GM12878 (cell line): Measurements from ENCODE around the gene ISCU. TPM values are rescaled to one million over a fixed set of nuclear protein-coding genes. Genes with fewer than 3 reads are reported as not detected.

Experiments used
- ATAC-seq: fragments of 200-7000 bp; cut with Tn5 transposase; 3 replicates; pipeline ENCODE4 v1.9.1; 2020; ENCODE audit warnings: mild to moderate bottlenecking, moderate library complexity
- BruUV-seq: library from RNA; stranded (reverse); fragments of 400-500 nt; replicated peaks from 2 replicates; lab custom pipeline; 2021; lab: Mats Ljungman, UMichigan
- CTCF ChIA-PET: fragments of 300-600 bp; sonication (Branson Sonifier 250); formaldehyde crosslinking; extraction: SDS; loops from one replicate; lab custom pipeline; 2021; ENCODE audit warnings: inconsistent platforms; lab: Yijun Ruan, JAX
- POLR2A ChIA-PET: fragments of 350-600 bp; formaldehyde crosslinking; extraction: SDS; loops from one replicate; lab custom pipeline; 2021; ENCODE audit warnings: inconsistent platforms; lab: Charles Lee
- RAD21 ChIA-PET: fragments of 300-600 bp; sonication (Branson Sonifier 250); formaldehyde crosslinking; loops from one replicate; lab custom pipeline; 2023; ENCODE audit warnings: antibody characterized with exemption; ENCODE audit not compliant: unreplicated experiment; lab: Charles Lee
- SMC1A ChIA-PET: fragments of 300-600 bp; sonication (Branson Sonifier 250); formaldehyde crosslinking; loops from one replicate; lab custom pipeline; 2023; ENCODE audit not compliant: unreplicated experiment, uncharacterized antibody; lab: Charles Lee
- DNase-seq: peaks from one replicate; pipeline ENCODE4 v3.0.0-alpha.2; 2011; ENCODE audit warnings: low read depth, low spot score
- FAIRE-seq: peaks from 3 replicates; lab custom pipeline; 2011; peaks lifted over from hg19 to GRCh38; lab: Jason Lieb, UNC
- H2AFZ ChIP-seq: 2 replicates; pipeline ENCODE4 v1.6.0; 2011; ENCODE audit warnings: low read depth, low read length, control low read depth; ENCODE audit not compliant: control insufficient read depth
- H3K27ac ChIP-seq: 2 replicates; pipeline ENCODE4 v1.5.1; 2011; ENCODE audit warnings: control low read depth; ENCODE audit not compliant: control insufficient read depth, insufficient read depth
- H3K27me3 ChIP-seq, 2 experiments: replicated peaks in 1 of 2; 2 replicates each; pipeline versions ENCODE4 v1.6.0 to v1.6.1; 2011; ENCODE audit warnings: low read length in 1 of 2; ENCODE audit not compliant: control insufficient read depth in 2 of 2, insufficient read depth in 2 of 2
- H3K36me3 ChIP-seq, 2 experiments: 2 replicates each; pipeline ENCODE4 v1.5.1; 2011; ENCODE audit warnings: low read length in 1 of 2; ENCODE audit not compliant: control insufficient read depth in 2 of 2, insufficient read depth in 2 of 2
- H3K4me1 ChIP-seq: 2 replicates; pipeline ENCODE4 v1.6.1; 2011; ENCODE audit warnings: mild to moderate bottlenecking, low read length, moderate library complexity, mixed read lengths; ENCODE audit not compliant: control insufficient read depth, insufficient read depth
- H3K4me2 ChIP-seq: 2 replicates; pipeline ENCODE4 v1.6.0; 2011; ENCODE audit warnings: control low read depth; ENCODE audit not compliant: control insufficient read depth, insufficient read depth
- H3K4me3 ChIP-seq: fragments of 200-600 bp; sonication (generic); 2 replicates; pipeline ENCODE4 v1.5.1; 2016
- H3K79me2 ChIP-seq: 2 replicates; pipeline ENCODE4 v1.6.0; 2011; ENCODE audit warnings: low read length; ENCODE audit not compliant: control insufficient read depth, insufficient read depth
- H3K9ac ChIP-seq: 2 replicates; pipeline ENCODE4 v1.8.0; 2011; ENCODE audit warnings: low read length, control low read depth, mixed read lengths; ENCODE audit not compliant: control insufficient read depth, insufficient read depth
- H3K9me3 ChIP-seq: replicated peaks from 3 replicates; pipeline ENCODE4 v1.5.1; 2011; ENCODE audit warnings: mild to moderate bottlenecking, low read length; ENCODE audit not compliant: control insufficient read depth, insufficient read depth
- H4K20me1 ChIP-seq: 2 replicates; pipeline ENCODE4 v1.6.0; 2011; ENCODE audit not compliant: control insufficient read depth, insufficient read depth
- CREB1 ChIP-seq: IDR thresholded peaks from 2 replicates; pipeline ENCODE4 v1.6.1; 2012; ENCODE audit warnings: low read depth, mild to moderate bottlenecking, inconsistent platforms
- EZH2 ChIP-seq: IDR thresholded peaks from 2 replicates; pipeline ENCODE4 v1.6.1; 2012; ENCODE audit warnings: low read depth, mild to moderate bottlenecking, control low read depth, inconsistent platforms, low read length, borderline replicate concordance; ENCODE audit not compliant: control insufficient read depth
- MAX ChIP-seq: IDR thresholded peaks from 2 replicates; pipeline ENCODE4 v1.6.1; 2012; ENCODE audit warnings: low read depth, low read length, improper control_type of control experiment
- NFYA ChIP-seq: IDR thresholded peaks from 2 replicates; pipeline ENCODE4 v1.6.1; 2011; ENCODE audit warnings: low read depth, mild to moderate bottlenecking, low read length, improper control_type of control experiment, borderline replicate concordance
- POLR2AphosphoS5 ChIP-seq: IDR thresholded peaks from 2 replicates; pipeline ENCODE4 v1.6.1; 2011; ENCODE audit warnings: mild to moderate bottlenecking, low read length, inconsistent platforms
- RAD21 ChIP-seq: IDR thresholded peaks from 2 replicates; pipeline ENCODE4 v1.6.1; 2011; ENCODE audit warnings: mild to moderate bottlenecking, low read depth, low read length, moderate library complexity; ENCODE audit not compliant: insufficient read depth
- SIX5 ChIP-seq: IDR thresholded peaks from 2 replicates; pipeline ENCODE4 v1.6.1; 2011; ENCODE audit warnings: mild to moderate bottlenecking, low read depth, low read length, moderate library complexity; ENCODE audit not compliant: severe bottlenecking
- USF1 ChIP-seq: IDR thresholded peaks from 2 replicates; pipeline ENCODE4 v1.6.1; 2011; ENCODE audit warnings: borderline replicate concordance, low read depth, mild to moderate bottlenecking, moderate library complexity, mixed read lengths, low read length; ENCODE audit not compliant: insufficient read depth; ENCODE audit errors: extremely low read length
- ZSCAN29 ChIP-seq: fragments of 450-650 bp; IDR thresholded peaks from 2 replicates; pipeline ENCODE4 v1.6.1; 2017; ENCODE audit warnings: mild to moderate bottlenecking, moderate library complexity
- WGBS: methylation state at CpG from one replicate; pipeline ENCODE4 v1.1.6; 2016; ENCODE audit warnings: low lambda C conversion rate; ENCODE audit not compliant: insufficient replicate concordance, insufficient coverage; ENCODE audit errors: missing lambda C conversion rate; 5-methylcytosine and 5-hydroxymethylcytosine counted together
- in situ Hi-C: fragments of 300-500 bp; cut with MboI; formaldehyde crosslinking; loops from 9 replicates; pipeline ENCODE4 v1.14.3; 2018; ENCODE audit warnings: mixed read lengths
- intact Hi-C: fragments of 100-400 bp; cut with micrococcal nuclease; formaldehyde crosslinking; loops from one replicate; pipeline ENCODE4 v1.14.2; 2022; ENCODE audit not compliant: unreplicated experiment
- polyA plus RNA-seq, 11 experiments: library from polyadenylated mRNA; depleted of rRNA in 4 of 11; unstranded in 6 of 11; stranded (reverse) in 5 of 11; fragments of >200 nt; fragmentation: Nextera tagmentation in 4 of 11; fragmentation: Illumina TruSeq in 1 of 11; extraction: Ambion mirVana in 4 of 11; extraction: Trizol in 1 of 11; gene quantifications; 1 replicate in 1 of 11; 2 replicates in 10 of 11; pipeline versions ENCODE4 v1.2.1 to v1.2.3, GENCODE V29; 2011 to 2016; ENCODE audit warnings: inconsistent platforms in 2 of 11, missing spikeins in 2 of 11, low read depth in 1 of 11
- total RNA-seq, 4 experiments: library from RNA; depleted of rRNA in 3 of 4; stranded (reverse); fragments of >200 nt in 3 of 4; fragmentation: Illumina TruSeq in 1 of 4; extraction: Trizol in 1 of 4; gene quantifications; 2 replicates each; pipeline versions ENCODE4 v1.2.1 to v1.2.3, GENCODE V29; 2013 to 2021

ISCU gene
- total and polyA plus RNA-seq, 10 of the 15 experiments (the other 5 are each of a cell fraction or from before 2014, with no cell fraction given) = 32.8 to 260 (median 127) TPM

GRCh38 chr12:108589028-108589839 lies 26.8 kb downstream of the ISCU start:
- FAIRE-seq = no peak
- H3K4me3 ChIP-seq = no peak overlapping the region
- RAD21 ChIA-PET = no interaction called here
- SMC1A ChIA-PET = interaction anchor here (0.9 kb wide), 1 partner anchor 13 kb away, joined by 4 read pairs; no protein-coding TSS in a partner anchor
- CTCF ChIA-PET = interaction anchor here (1.4 kb wide), 1 partner anchor 15 kb away, joined by 3 read pairs; no protein-coding TSS in a partner anchor
- H4K20me1 ChIP-seq = no peaks in the 10 kb centered on the region
- no peaks in the 10 kb centered on the region for H3K36me3 ChIP-seq
- H3K27ac ChIP-seq = no peak overlapping the region
- no peaks in the 10 kb centered on the region; the same call in 1 of the 2 replicates for H3K4me1 ChIP-seq
- in situ Hi-C loops = no loop called here
- no TSS peak for BruUV-seq
- TF ChIP-seq MAX = no peak
- no peak for TF ChIP-seq CREB1
- no peak for TF ChIP-seq POLR2AphosphoS5
- no peak for TF ChIP-seq ZSCAN29
- TF ChIP-seq USF1 = no peak
- TF ChIP-seq RAD21 = no peak
- no peak for TF ChIP-seq SIX5
- TF ChIP-seq NFYA = no peak
- TF ChIP-seq EZH2 = no peak
- TF ChIP-seq, all 136 proteins: peak for 0
- ATAC-seq (peak; percentile 45; the same call in 2 of the 3 replicates), DNase-seq (no peak)
- Histone ChIP-seq H3K4me2 (no peak overlapping the region), H3K9ac (no peak overlapping the region), H3K9me3 (no peaks in the 10 kb centered on the region), H2AFZ (no peak overlapping the region), H3K27me3 (no peaks in the 10 kb centered on the region), H3K79me2 (no peaks in the 10 kb centered on the region)
- intact Hi-C loops = no loop called here
- POLR2A ChIA-PET = no interaction called here
- 58% methylated on average over 14 of the region's 15 CpGs for WGBS
